HCT116 (cell line): ENCODE data around the gene B4GALT7. TPM values are rescaled to one million over a fixed set of nuclear protein-coding genes. Genes with fewer than 3 reads are reported as not detected.
"Not testable (repeated sequence)": the region's sequence is repeated elsewhere in the genome, so short reads cannot be mapped to it uniquely, and the experiment has no call there.

Source experiments
- ATAC-seq: fragments of 200-7000 bp; cut with Tn5 transposase; 2 replicates; pipeline ENCODE4 v1.9.1; 2020; ENCODE audit warnings: mild to moderate bottlenecking, moderate library complexity
- BruUV-seq: library from RNA; stranded (reverse); fragments of 400-500 nt; replicated peaks from 2 replicates; lab custom pipeline; 2021; lab: Mats Ljungman, UMichigan
- CTCF ChIA-PET: fragments of 300-600 bp; sonication (Branson Sonifier 250); formaldehyde crosslinking; loops from one replicate; lab custom pipeline; 2021; ENCODE audit warnings: antibody characterized with exemption; lab: Charles Lee
- POLR2A ChIA-PET: fragments of 300-600, 350-600 bp; sonication (Branson Sonifier 250); formaldehyde crosslinking; loops from one replicate; lab custom pipeline; 2021; ENCODE audit warnings: antibody characterized with exemption; lab: Charles Lee
- RAD21 ChIA-PET, 2 experiments: fragments of 300-600 bp; sonication (Branson Sonifier 250); formaldehyde crosslinking; loops; one replicate each; lab custom pipeline; 2023; ENCODE audit warnings: low total read pairs in 2 of 2; ENCODE audit not compliant: uncharacterized antibody in 2 of 2, unreplicated experiment in 2 of 2, low non-redundant PET in 1 of 2; lab: Charles Lee
- DNase-seq: peaks from one replicate; pipeline ENCODE4 v3.0.0-alpha.2; 2010; ENCODE audit warnings: low read depth, low spot score
- H2AFZ ChIP-seq: fragments of 200-600 bp; shearing (Covaris generic), sonication (generic); 2 replicates; pipeline ENCODE4 v1.6.1; 2017; ENCODE audit warnings: low read depth, mixed run types, mixed read lengths, antibody characterized with exemption, low read length; ENCODE audit not compliant: poor library complexity, severe bottlenecking
- H3K27ac ChIP-seq: 2 replicates; pipeline ENCODE4 v1.5.1; 2012; ENCODE audit warnings: low read depth, low read length
- H3K27me3 ChIP-seq: fragments of 200-600 bp; sonication (generic); 2 replicates; pipeline ENCODE4 v1.6.1; 2016; ENCODE audit warnings: mixed run types, low read length, mixed read lengths; ENCODE audit not compliant: insufficient read depth
- H3K36me3 ChIP-seq, 2 experiments: fragments of 200-500 bp in 1 of 2; fragments of 200-600 bp in 1 of 2; sonication (Bioruptor generic) in 1 of 2; sonication (generic) in 1 of 2; 2 replicates each; pipeline versions ENCODE4 v1.5.1 to v1.6.1; 2014 to 2016; ENCODE audit warnings: low read length in 2 of 2, inconsistent platforms in 1 of 2, mixed read lengths in 1 of 2, mixed run types in 1 of 2; ENCODE audit not compliant: insufficient read depth in 2 of 2, control insufficient read depth in 1 of 2
- H3K4me1 ChIP-seq, 2 experiments: fragments of 200-600 bp in 1 of 2; sonication (generic) in 1 of 2; 2 replicates each; pipeline versions ENCODE4 v1.5.1 to v1.6.1; 2012 to 2017; ENCODE audit warnings: low read length in 2 of 2, inconsistent platforms in 1 of 2, mild to moderate bottlenecking in 1 of 2, mixed read lengths in 1 of 2, mixed run types in 1 of 2, moderate library complexity in 1 of 2; ENCODE audit not compliant: insufficient read depth in 2 of 2, control insufficient read depth in 1 of 2
- H3K4me2 ChIP-seq: fragments of 200-600 bp; sonication (generic); 2 replicates; pipeline ENCODE4 v1.6.1; 2017; ENCODE audit warnings: mixed run types, low read length, mixed read lengths
- H3K4me3 ChIP-seq, 2 experiments: fragments of 200-600 bp in 1 of 2; sonication (generic) in 1 of 2; replicated peaks in 1 of 2; 2 replicates each; pipeline ENCODE4 v1.5.1; 2011 to 2016; ENCODE audit warnings: low read length in 2 of 2, control low read depth in 1 of 2, low read depth in 1 of 2, mild to moderate bottlenecking in 1 of 2, mixed read lengths in 1 of 2, mixed run types in 1 of 2
- H3K79me2 ChIP-seq: fragments of 200-600 bp; sonication (generic); 2 replicates; pipeline ENCODE4 v1.6.1; 2017; ENCODE audit warnings: mild to moderate bottlenecking, mixed run types, low read length, moderate library complexity, mixed read lengths; ENCODE audit not compliant: insufficient read depth
- H3K9ac ChIP-seq: fragments of 200-600 bp; sonication (generic); 2 replicates; pipeline ENCODE4 v1.6.1; 2016; ENCODE audit warnings: low read length, mixed read lengths
- H3K9me2 ChIP-seq: fragments of 200-600 bp; sonication (generic), shearing (Covaris generic); 2 replicates; pipeline ENCODE4 v1.6.1; 2017; ENCODE audit warnings: mixed run types, mild to moderate bottlenecking, moderate library complexity; ENCODE audit not compliant: insufficient read depth
- H3K9me3 ChIP-seq, 2 experiments: fragments of 200-500 bp in 1 of 2; fragments of 200-600 bp in 1 of 2; sonication (Bioruptor generic) in 1 of 2; sonication (generic) in 1 of 2; 2 replicates each; pipeline ENCODE4 v1.6.1; 2014 to 2017; ENCODE audit warnings: low read length in 2 of 2, mixed read lengths in 2 of 2, inconsistent platforms in 1 of 2, low read depth in 1 of 2, mild to moderate bottlenecking in 1 of 2, mixed run types in 1 of 2, moderate library complexity in 1 of 2; ENCODE audit not compliant: control insufficient read depth in 1 of 2, insufficient read depth in 1 of 2
- H4K20me1 ChIP-seq: fragments of 200-600 bp; sonication (generic), shearing (Covaris generic); 2 replicates; pipeline ENCODE4 v1.6.1; 2017; ENCODE audit warnings: mixed run types, mild to moderate bottlenecking, moderate library complexity; ENCODE audit not compliant: insufficient read depth
- intact Hi-C: fragments of 100-400 bp; cut with micrococcal nuclease; formaldehyde crosslinking; loops from 2 replicates; pipeline ENCODE4 v1.10.0; 2022
- total RNA-seq: library from RNA; stranded (reverse); gene quantifications from one replicate; pipeline ENCODE4 v1.2.1, GENCODE V29; 2021; ENCODE audit not compliant: unreplicated experiment

The B4GALT7 gene
- total RNA-seq, 1 experiment from 2014 or later: 25.2 TPM

- H3K4me2 ChIP-seq, DNase-seq, RAD21 ChIA-PET, H3K9me2 ChIP-seq, BruUV-seq, H3K36me3 ChIP-seq, H2AFZ ChIP-seq, ATAC-seq, H3K27ac ChIP-seq, CTCF ChIA-PET, H3K9ac ChIP-seq, H3K4me3 ChIP-seq, H3K9me3 ChIP-seq, POLR2A ChIA-PET, H4K20me1 ChIP-seq, H3K4me1 ChIP-seq, H3K27me3 ChIP-seq, H3K79me2 ChIP-seq, intact Hi-C loops: not testable (repeated sequence)
These were observed 24.2 kb downstream of the B4GALT7 start for GRCh38 chr5:177624172-177624571.

GRCh38 chr5:177630186-177630585, 30.3 kb downstream of the B4GALT7 start:
- H4K20me1 ChIP-seq, H3K79me2 ChIP-seq, POLR2A ChIA-PET, CTCF ChIA-PET, H3K27ac ChIP-seq, H3K9ac ChIP-seq, RAD21 ChIA-PET, H3K27me3 ChIP-seq, H3K4me2 ChIP-seq, H3K9me3 ChIP-seq, BruUV-seq, H3K36me3 ChIP-seq, ATAC-seq, H2AFZ ChIP-seq, intact Hi-C loops, H3K9me2 ChIP-seq, DNase-seq, H3K4me1 ChIP-seq, H3K4me3 ChIP-seq: not testable (repeated sequence)

GRCh38 chr5:177634912-177635311, 35.0 kb downstream of the B4GALT7 start:
- H2AFZ ChIP-seq, H3K36me3 ChIP-seq, H3K4me3 ChIP-seq, H3K9me2 ChIP-seq, POLR2A ChIA-PET, ATAC-seq, CTCF ChIA-PET, H3K79me2 ChIP-seq, H3K27me3 ChIP-seq, RAD21 ChIA-PET, intact Hi-C loops, H4K20me1 ChIP-seq, BruUV-seq, H3K4me2 ChIP-seq, H3K9me3 ChIP-seq, H3K9ac ChIP-seq, H3K27ac ChIP-seq, H3K4me1 ChIP-seq, DNase-seq: not testable (repeated sequence)

GRCh38 chr5:177645462-177645861, 45.5 kb downstream of the B4GALT7 start:
- H3K9me2 ChIP-seq, H3K27ac ChIP-seq, H3K4me3 ChIP-seq, H4K20me1 ChIP-seq, H3K9me3 ChIP-seq, intact Hi-C loops, H3K4me2 ChIP-seq, POLR2A ChIA-PET, H3K27me3 ChIP-seq, H3K4me1 ChIP-seq, H3K9ac ChIP-seq, CTCF ChIA-PET, BruUV-seq, H2AFZ ChIP-seq, H3K79me2 ChIP-seq, ATAC-seq, H3K36me3 ChIP-seq, DNase-seq, RAD21 ChIA-PET: not testable (repeated sequence)

GRCh38 chr5:177651235-177651634, 51.3 kb downstream of the B4GALT7 start:
- H3K79me2 ChIP-seq, intact Hi-C loops, BruUV-seq, H3K4me3 ChIP-seq, H3K9me3 ChIP-seq, H3K9me2 ChIP-seq, H3K27me3 ChIP-seq, H4K20me1 ChIP-seq, H3K27ac ChIP-seq, ATAC-seq, H3K36me3 ChIP-seq, H3K4me2 ChIP-seq, CTCF ChIA-PET, DNase-seq, RAD21 ChIA-PET, H3K9ac ChIP-seq, H2AFZ ChIP-seq, H3K4me1 ChIP-seq, POLR2A ChIA-PET: not testable (repeated sequence)
